GM21367 (cell line): ENCODE results near the gene ANKRD37.
"Not testable (repeated sequence)": the region's sequence is repeated elsewhere in the genome, so short reads cannot be mapped to it uniquely, and the experiment has no call there.

ENCODE experiments used
- ATAC-seq: cut with Tn5 transposase; IDR thresholded peaks from one replicate; pipeline ENCODE4 v1.9.1; 2021; ENCODE audit not compliant: unreplicated experiment

The ANKRD37 gene

GRCh38 chr4:185396724-185397385 is at the start of gene ANKRD37:
Gene ANKRD37, plus strand, starts transcription at chr4:185396841. Its CDS starts 83 bp downstream, at chr4:185396924.
- ATAC-seq, result peak; percentile 0

GRCh38 chr4:185346975-185347601 is 49.6 kb upstream of the ANKRD37 start:
- ATAC-seq, result no peak

- no peak for ATAC-seq
These were observed 45.0 kb upstream of the ANKRD37 start for GRCh38 chr4:185351691-185352090.

- ATAC-seq, result no peak
These were observed 44.4 kb upstream of the ANKRD37 start for GRCh38 chr4:185352202-185352601.

GRCh38 chr4:185352741-185353140 is 43.9 kb upstream of the ANKRD37 start:
- no peak for ATAC-seq

GRCh38 chr4:185357211-185357610 is 39.4 kb upstream of the ANKRD37 start:
- no peak for ATAC-seq

GRCh38 chr4:185357733-185358440 is 38.8 kb upstream of the ANKRD37 start:
- ATAC-seq, result no peak

- no peak for ATAC-seq
These were observed 38.1 kb upstream of the ANKRD37 start for GRCh38 chr4:185358514-185358913.

GRCh38 chr4:185358959-185359358 is 37.7 kb upstream of the ANKRD37 start:
- no peak for ATAC-seq

- ATAC-seq, result no peak
These were observed 36.7 kb upstream of the ANKRD37 start for GRCh38 chr4:185359767-185360446.

- ATAC-seq, result no peak
These were observed 34.8 kb upstream of the ANKRD37 start for GRCh38 chr4:185361872-185362271.

GRCh38 chr4:185362570-185362969 is 34.1 kb upstream of the ANKRD37 start:
- ATAC-seq, result not testable (repeated sequence)

GRCh38 chr4:185363251-185363650 is 33.4 kb upstream of the ANKRD37 start:
- ATAC-seq, result no peak

GRCh38 chr4:185364886-185365285 is 31.8 kb upstream of the ANKRD37 start:
- ATAC-seq, result no peak

- no peak for ATAC-seq
These were observed 26.9 kb upstream of the ANKRD37 start for GRCh38 chr4:185369731-185370130.

- no peak for ATAC-seq
These were observed 26.2 kb upstream of the ANKRD37 start for GRCh38 chr4:185370268-185370949.

GRCh38 chr4:185371702-185372101 is 24.9 kb upstream of the ANKRD37 start:
- ATAC-seq, result no peak

- no peak for ATAC-seq
These were observed 22.6 kb upstream of the ANKRD37 start for GRCh38 chr4:185374027-185374426.

GRCh38 chr4:185374573-185374972 is 22.1 kb upstream of the ANKRD37 start:
- ATAC-seq, result no peak

GRCh38 chr4:185378264-185378663 is 18.4 kb upstream of the ANKRD37 start:
- no peak for ATAC-seq
